HepG2 (cell line): ENCODE results near the gene CARS2. TPM values are rescaled to one million over a fixed set of nuclear protein-coding genes. Genes with fewer than 3 reads are reported as not detected.
"Not testable (repeated sequence)": the region's sequence is repeated elsewhere in the genome, so short reads cannot be mapped to it uniquely, and the experiment has no call there.

Experiments used
- ATAC-seq: fragments of 200-7000 bp; cut with Tn5 transposase; 3 replicates; pipeline ENCODE4 v1.9.1; 2020; ENCODE audit warnings: mild to moderate bottlenecking, moderate library complexity
- BruUV-seq: library from RNA; stranded (reverse); fragments of 400-500 nt; replicated peaks from 2 replicates; lab custom pipeline; 2021; lab: Mats Ljungman, UMichigan
- CTCF ChIA-PET: fragments of 300-600 bp; formaldehyde crosslinking; extraction: SDS; loops from one replicate; lab custom pipeline; 2021; ENCODE audit warnings: low total read pairs, inconsistent platforms, low intra/inter-chr PET ratio; lab: Yijun Ruan, JAX
- POLR2A ChIA-PET: fragments of 350-600 bp; sonication (Branson Sonifier 250); formaldehyde crosslinking; loops from one replicate; lab custom pipeline; 2020; ENCODE audit warnings: antibody characterized with exemption, inconsistent platforms; lab: Yijun Ruan, JAX
- DNase-seq: peaks from one replicate; pipeline ENCODE4 v3.0.0-alpha.2; 2015; ENCODE audit warnings: low spot score
- FAIRE-seq: peaks from 3 replicates; lab custom pipeline; 2011; peaks lifted over from hg19 to GRCh38; lab: Jason Lieb, UNC
- H2AFZ ChIP-seq: one replicate; pipeline ENCODE4 v1.6.1; 2011; ENCODE audit warnings: low read length, inconsistent platforms
- H3K27ac ChIP-seq: fragments of 300-600 bp; 3 replicates; pipeline ENCODE4 v1.8.0; 2011; ENCODE audit warnings: mixed run types, mild to moderate bottlenecking, mixed read lengths, low read length, inconsistent platforms; ENCODE audit not compliant: insufficient read depth; ENCODE audit errors: extremely low read length
- H3K27me3 ChIP-seq, 2 experiments: fragments of 200-600 bp in 1 of 2; 2 replicates in 1 of 2; 3 replicates in 1 of 2; pipeline versions ENCODE4 v1.6.0 to v1.8.0; 2011; ENCODE audit warnings: low read length in 2 of 2, mild to moderate bottlenecking in 2 of 2, moderate library complexity in 2 of 2, inconsistent platforms in 1 of 2; ENCODE audit not compliant: insufficient read depth in 2 of 2, control insufficient read depth in 1 of 2
- H3K36me3 ChIP-seq, 2 experiments: fragments of 200-600 bp in 1 of 2; replicated peaks in 1 of 2; 2 replicates in 1 of 2; 3 replicates in 1 of 2; pipeline versions ENCODE4 v1.5.1 to v1.8.0; 2011; ENCODE audit warnings: low read length in 2 of 2, inconsistent platforms in 1 of 2; ENCODE audit not compliant: insufficient read depth in 2 of 2, control insufficient read depth in 1 of 2
- H3K4me1 ChIP-seq: 2 replicates; pipeline ENCODE4 v1.5.1; 2012; ENCODE audit warnings: low read length, inconsistent platforms; ENCODE audit not compliant: insufficient read depth
- H3K4me2 ChIP-seq: 2 replicates; pipeline ENCODE4 v1.6.0; 2011; ENCODE audit warnings: low read depth, low read length, inconsistent platforms
- H3K4me3 ChIP-seq, 3 experiments: fragments of 200-600 bp in 1 of 3; sonication (generic), shearing (Covaris generic) in 1 of 3; replicated peaks in 1 of 3; 2 replicates each; pipeline ENCODE4 v1.5.1; 2011 to 2016; ENCODE audit warnings: low read length in 3 of 3, inconsistent platforms in 2 of 3, low read depth in 2 of 3, mild to moderate bottlenecking in 2 of 3, control low read depth in 1 of 3, mixed read lengths in 1 of 3; ENCODE audit not compliant: insufficient read depth in 1 of 3
- H3K79me2 ChIP-seq: one replicate; pipeline ENCODE4 v1.6.1; 2011; ENCODE audit warnings: low read length, inconsistent platforms; ENCODE audit not compliant: insufficient read depth
- H3K9ac ChIP-seq: 2 replicates; pipeline ENCODE4 v1.6.0; 2011; ENCODE audit warnings: mild to moderate bottlenecking, low read depth, low read length, inconsistent platforms; ENCODE audit not compliant: insufficient read depth
- H3K9me3 ChIP-seq: 2 replicates; pipeline ENCODE4 v1.5.1; 2012; ENCODE audit warnings: mild to moderate bottlenecking, low read length
- H4K20me1 ChIP-seq: 2 replicates; pipeline ENCODE4 v1.6.0; 2011; ENCODE audit warnings: inconsistent platforms, mild to moderate bottlenecking, low read length, moderate library complexity; ENCODE audit not compliant: insufficient read depth
- MAZ ChIP-seq, 2 experiments: sonication (generic) in 1 of 2; formaldehyde crosslinking in 1 of 2; IDR thresholded peaks; 2 replicates each; pipeline versions ENCODE4 v1.5.0 to v1.6.1; 2012 to 2020; ENCODE audit warnings: low read depth in 2 of 2, mild to moderate bottlenecking in 2 of 2, borderline replicate concordance in 1 of 2, improper control_type of control experiment in 1 of 2, low read length in 1 of 2, missing genetic modification reagents in 1 of 2, moderate library complexity in 1 of 2
- NCOA1 ChIP-seq: sonication (generic); formaldehyde crosslinking; IDR thresholded peaks from 2 replicates; pipeline ENCODE4 v1.9.0; 2021; ENCODE audit warnings: missing genetic modification reagents
- RARA ChIP-seq: IDR thresholded peaks from 2 replicates; pipeline ENCODE4 v1.6.1; 2016; ENCODE audit warnings: missing genetic modification reagents, missing compliant biosample characterization
- RCOR2 ChIP-seq: IDR thresholded peaks from 2 replicates; pipeline ENCODE4 v1.6.1; 2016; ENCODE audit warnings: missing biosample characterization, missing genetic modification reagents
- ZNF746 ChIP-seq: sonication (generic); formaldehyde crosslinking; IDR thresholded peaks from 2 replicates; pipeline ENCODE4 v1.8.0; 2022; ENCODE audit warnings: mild to moderate bottlenecking, missing genetic modification reagents
- ZSCAN22 ChIP-seq: sonication (generic); formaldehyde crosslinking; IDR thresholded peaks from 2 replicates; pipeline ENCODE4 v1.4.0; 2020; ENCODE audit warnings: mild to moderate bottlenecking, missing genetic modification reagents
- WGBS: methylation state at CpG from one replicate; pipeline ENCODE4 v1.1.6; 2017; ENCODE audit warnings: low lambda C conversion rate; 5-methylcytosine and 5-hydroxymethylcytosine counted together
- in situ Hi-C: cut with HindIII; loops from 2 replicates; pipeline ENCODE4 v1.10.0; 2017; ENCODE audit warnings: low pct_unique_long_range_greater_than_20kb; ENCODE audit not compliant: extremely low pct_ligation_motif_present
- intact Hi-C: fragments of 100-400 bp; cut with micrococcal nuclease; formaldehyde crosslinking; loops from one replicate; pipeline ENCODE4 v1.10.0; 2022; ENCODE audit not compliant: unreplicated experiment
- polyA plus RNA-seq, 8 experiments: library from polyadenylated mRNA; depleted of rRNA in 3 of 8; stranded (reverse) in 7 of 8; unstranded in 1 of 8; fragments of >200 nt; fragmentation: Illumina TruSeq in 4 of 8; extraction: Trizol in 4 of 8; gene quantifications; 2 replicates each; pipeline versions ENCODE4 v1.2.1 to v1.2.3, GENCODE V29; 2011 to 2016; ENCODE audit warnings: low read depth in 4 of 8, missing spikeins in 1 of 8, mixed read lengths in 1 of 8; ENCODE audit not compliant: insufficient read depth in 1 of 8
- total RNA-seq, 5 experiments: library from RNA; depleted of rRNA; stranded (reverse); fragments of >200 nt; fragmentation: Illumina TruSeq; extraction: Trizol; gene quantifications; 2 replicates each; pipeline ENCODE4 v1.2.3, GENCODE V29; 2016; ENCODE audit warnings: low read depth in 1 of 5
- TF ChIP-seq, protein P1 (sequence below): sonication (generic); formaldehyde crosslinking; IDR thresholded peaks from 2 replicates; pipeline ENCODE4; 2020; ENCODE audit warnings: missing genetic modification reagents, mild to moderate bottlenecking, borderline replicate concordance

CARS2 gene
- total and polyA plus RNA-seq, 2 of the 13 experiments (the other 11 are each of a cell fraction or from before 2014, with no cell fraction given) = 41.1 to 59.3 TPM

DNA sequence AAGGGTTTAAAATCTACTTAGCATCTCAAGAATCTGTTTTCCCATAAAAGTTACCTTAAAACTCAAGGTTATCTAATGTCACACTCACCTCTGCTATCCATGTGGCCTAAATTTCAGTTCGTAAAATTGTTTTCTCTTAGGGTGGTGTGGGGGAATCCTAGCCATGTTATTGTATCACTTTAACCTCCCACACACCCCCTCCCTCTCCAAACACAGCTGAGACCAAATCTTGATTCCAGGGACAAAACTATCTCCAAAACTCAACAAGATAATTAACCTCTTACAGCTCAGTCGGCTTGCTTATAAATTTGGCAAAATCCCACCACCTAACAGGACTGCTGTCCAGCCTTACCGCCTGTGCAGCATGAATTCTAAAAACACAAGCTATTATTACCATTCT is 3.8 kb downstream of the CARS2 start:
- H3K4me1 ChIP-seq = peaks cover 40% of the 10 kb centered on the region
- no peak overlapping the region for H3K4me2 ChIP-seq
- H3K36me3 ChIP-seq = peaks cover 16 to 40% of the 10 kb centered on the region in 2 experiments; a peak in 4 of 5 replicates
- DNase-seq (no peak), FAIRE-seq (no peak), ATAC-seq (no peak)
- in situ Hi-C loops (loop anchor here (10.0 kb wide), 1 partner anchor 213 kb away; the partner anchor contains the start of gene ANKRD10), intact Hi-C loops (no loop called here)
- no peak overlapping the region for H3K27ac ChIP-seq
- H3K4me3 ChIP-seq = no peak overlapping the region
- H3K9ac ChIP-seq = no peak overlapping the region
- no peak overlapping the region for H2AFZ ChIP-seq
- H3K27me3 ChIP-seq = no peaks in the 10 kb centered on the region; a peak in 1 of 5 replicates
- H3K9me3 ChIP-seq = no peaks in the 10 kb centered on the region
- peaks cover 17% of the 10 kb centered on the region for H3K79me2 ChIP-seq
- POLR2A ChIA-PET = interaction anchor here (0.9 to 3.4 kb wide), 2 partner anchors 11 to 13 kb away, joined by 3 to 10 read pairs; no protein-coding TSS in a partner anchor
- CTCF ChIA-PET = no interaction called here
- BruUV-seq = no TSS peak
- H4K20me1 ChIP-seq = no peaks in the 10 kb centered on the region
- TF ChIP-seq ZSCAN22 (no peak), MAZ (IDR thresholded peaks at IDR 0.05; ENCODE audit: borderline replicate concordance, low read depth, low read length) (no peak), MAZ (CRISPR knock-in tag; IDR thresholded peaks at IDR 0.05; ENCODE audit: low read depth) (no peak), ZNF746 (CRISPR knock-in tag) (no peak), RARA (no peak), RCOR2 (CRISPR knock-in tag) (no peak), NCOA1 (CRISPR knock-in tag) (no peak)
- TF ChIP-seq, protein P1, sequence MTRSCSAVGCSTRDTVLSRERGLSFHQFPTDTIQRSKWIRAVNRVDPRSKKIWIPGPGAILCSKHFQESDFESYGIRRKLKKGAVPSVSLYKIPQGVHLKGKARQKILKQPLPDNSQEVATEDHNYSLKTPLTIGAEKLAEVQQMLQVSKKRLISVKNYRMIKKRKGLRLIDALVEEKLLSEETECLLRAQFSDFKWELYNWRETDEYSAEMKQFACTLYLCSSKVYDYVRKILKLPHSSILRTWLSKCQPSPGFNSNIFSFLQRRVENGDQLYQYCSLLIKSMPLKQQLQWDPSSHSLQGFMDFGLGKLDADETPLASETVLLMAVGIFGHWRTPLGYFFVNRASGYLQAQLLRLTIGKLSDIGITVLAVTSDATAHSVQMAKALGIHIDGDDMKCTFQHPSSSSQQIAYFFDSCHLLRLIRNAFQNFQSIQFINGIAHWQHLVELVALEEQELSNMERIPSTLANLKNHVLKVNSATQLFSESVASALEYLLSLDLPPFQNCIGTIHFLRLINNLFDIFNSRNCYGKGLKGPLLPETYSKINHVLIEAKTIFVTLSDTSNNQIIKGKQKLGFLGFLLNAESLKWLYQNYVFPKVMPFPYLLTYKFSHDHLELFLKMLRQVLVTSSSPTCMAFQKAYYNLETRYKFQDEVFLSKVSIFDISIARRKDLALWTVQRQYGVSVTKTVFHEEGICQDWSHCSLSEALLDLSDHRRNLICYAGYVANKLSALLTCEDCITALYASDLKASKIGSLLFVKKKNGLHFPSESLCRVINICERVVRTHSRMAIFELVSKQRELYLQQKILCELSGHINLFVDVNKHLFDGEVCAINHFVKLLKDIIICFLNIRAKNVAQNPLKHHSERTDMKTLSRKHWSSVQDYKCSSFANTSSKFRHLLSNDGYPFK (CRISPR knock-in tag) = no peak
- WGBS = 58% methylated on average over 3 of the region's 3 CpGs

DNA sequence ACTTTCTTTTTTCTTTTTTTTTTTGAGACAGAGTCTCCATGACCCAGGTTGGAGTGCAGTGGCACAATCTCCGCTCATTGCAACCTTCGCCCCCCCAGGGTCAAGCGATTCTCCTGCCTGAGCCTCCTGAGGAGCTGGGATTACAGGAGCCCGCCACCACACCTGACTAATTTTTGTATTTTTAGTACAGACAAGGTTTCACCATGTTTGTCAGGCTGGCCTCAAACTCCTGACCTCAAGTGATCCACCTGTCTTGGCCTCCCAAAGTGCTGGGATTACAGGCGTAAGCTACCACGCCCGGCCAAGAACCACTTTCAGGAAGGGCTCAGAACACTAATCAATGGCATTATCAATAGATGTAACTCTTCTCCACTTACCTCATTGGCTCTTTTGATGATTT is 4.9 kb downstream of the CARS2 start:
- 99% methylated on average over 7 of the region's 7 CpGs for WGBS
- H3K27ac ChIP-seq, ATAC-seq, H4K20me1 ChIP-seq, H3K9ac ChIP-seq, H3K9me3 ChIP-seq, BruUV-seq, DNase-seq, H3K4me3 ChIP-seq, H2AFZ ChIP-seq, H3K4me2 ChIP-seq, H3K27me3 ChIP-seq, FAIRE-seq, intact Hi-C loops, CTCF ChIA-PET: not testable (repeated sequence)
- POLR2A ChIA-PET = interaction anchor here (0.7 to 3.4 kb wide), 2 partner anchors 12 to 17 kb away, joined by 3 to 10 read pairs; no protein-coding TSS in a partner anchor
- peaks cover 18 to 44% of the 10 kb centered on the region in 2 experiments; a peak in 4 of 5 replicates for H3K36me3 ChIP-seq
- peaks cover 17% of the 10 kb centered on the region for H3K79me2 ChIP-seq
- H3K4me1 ChIP-seq = peaks cover 32% of the 10 kb centered on the region
- in situ Hi-C loops = loop anchor here (10.0 kb wide), 1 partner anchor 214 kb away; the partner anchor contains the start of gene ANKRD10
